Esophagus squamous epithelium (tissue), 5 donors: ENCODE data around the gene TMEM151A. TPM values are rescaled to one million over a fixed set of nuclear protein-coding genes. Genes with fewer than 3 reads are reported as not detected.

Experiments
- DNase-seq: peaks from one replicate; lab custom pipeline; 2025; lab: John Stamatoyannopoulos, UW
- H3K27ac ChIP-seq, 4 donors: fragments of 200-600 bp; sonication (generic); one replicate each; pipeline ENCODE4 v1.5.1; 2016 to 2019; ENCODE audit warnings: mild to moderate bottlenecking in 1 of 4
- H3K27me3 ChIP-seq, 4 donors: fragments of 200-600 bp; sonication (generic); 1 replicate in 3 of 4; 2 replicates in 1 of 4; pipeline versions ENCODE4 v1.5.1 to v1.6.0; 2017 to 2021; ENCODE audit warnings: antibody characterized with exemption in 1 of 4
- H3K36me3 ChIP-seq, 3 donors: fragments of 200-600 bp; sonication (generic); one replicate each; pipeline ENCODE4 v1.5.1; 2016 to 2019
- H3K4me1 ChIP-seq, 3 donors: fragments of 200-600 bp; sonication (generic); one replicate each; pipeline ENCODE4 v1.5.1; 2017 to 2019
- H3K4me3 ChIP-seq, 4 donors: fragments of 200-600 bp; sonication (generic); 1 replicate in 3 of 4; 2 replicates in 1 of 4; pipeline ENCODE4 v1.5.1; 2016 to 2019; ENCODE audit warnings: mild to moderate bottlenecking in 2 of 4, moderate library complexity in 1 of 4
- H3K9me3 ChIP-seq, 3 donors: fragments of 200-600 bp; sonication (generic); one replicate each; pipeline ENCODE4 v1.5.1; 2016 to 2019
- CTCF ChIP-seq, 6 experiments: fragments of 450-650 bp in 4 of 6; fragments of 200-600 bp in 2 of 6; sonication (generic) in 2 of 6; IDR thresholded peaks; one replicate each; pipeline ENCODE4 v1.5.1; 2016 to 2019; ENCODE audit warnings: antibody characterized with exemption in 6 of 6, mild to moderate bottlenecking in 4 of 6, moderate library complexity in 4 of 6
- POLR2A ChIP-seq, 4 donors: fragments of 450-650 bp; IDR thresholded peaks; one replicate each; pipeline ENCODE4 v1.6.1; 2017; ENCODE audit warnings: antibody characterized with exemption in 4 of 4, mild to moderate bottlenecking in 4 of 4, moderate library complexity in 3 of 4
- WGBS, 2 donors: methylation state at CpG; one replicate each; pipeline ENCODE4 v1.1.5; 2018; 5-methylcytosine and 5-hydroxymethylcytosine counted together
- intact Hi-C: fragments of 100-400 bp; cut with DNase I; formaldehyde crosslinking; loops from one replicate; pipeline ENCODE4 v1.15.0; 2022
- total RNA-seq, 4 donors: library from RNA; depleted of rRNA; stranded (reverse); fragments of >200 nt; gene quantifications; one replicate each; pipeline ENCODE4 v1.1.0, GENCODE V29; 2016
- donor health status: DM: yes; HTN: yes; CAD: no.

TMEM151A gene
- total RNA-seq, 4 donors from 2014 or later: not detected

GRCh38 chr11:66264383-66264782 is 27.3 kb upstream of the TMEM151A start:
- no peak overlapping the region for H3K27ac ChIP-seq
- intact Hi-C loops: no loop called here
- H3K4me1 ChIP-seq: peaks cover 9 to 33% (median 10%) of the 10 kb centered on the region in 3 donors
- TF ChIP-seq POLR2A (IDR thresholded peaks at IDR 0.05): no peak
- TF ChIP-seq CTCF (IDR thresholded peaks at IDR 0.05): no peak
- 90% methylated on average over 8 of the region's 8 CpGs for WGBS, 2 donors
- peaks cover 0 to 71% (median 11%) of the 10 kb centered on the region in 3 donors for H3K36me3 ChIP-seq
- H3K9me3 ChIP-seq: no peaks in the 10 kb centered on the region
- H3K4me3 ChIP-seq: no peak overlapping the region
- no peaks in the 10 kb centered on the region for H3K27me3 ChIP-seq
- no peak for DNase-seq

- DNase-seq: no peak
- WGBS, 2 donors: 63 to 86% methylated on average over 3 to 7 of the region's 12 CpGs
- Histone ChIP-seq H3K4me3 (no peak overlapping the region), H3K9me3 (no peaks in the 10 kb centered on the region), H3K27ac (no peak overlapping the region), H3K4me1 (peaks cover 9 to 38% (median 15%) of the 10 kb centered on the region in 3 donors), H3K27me3 (no peaks in the 10 kb centered on the region), H3K36me3 (peaks cover 0 to 65% (median 11%) of the 10 kb centered on the region in 3 donors)
- intact Hi-C loops: no loop called here
- TF ChIP-seq POLR2A (IDR thresholded peaks at IDR 0.05): no peak
- TF ChIP-seq CTCF (IDR thresholded peaks at IDR 0.05): peak in 3 of 6 experiments; percentile 21 to 52 (median 23)
These were observed 26.8 kb upstream of the TMEM151A start for GRCh38 chr11:66264914-66265313.

- WGBS, 2 donors: 100% methylated on average over 2 of the region's 26 CpGs; no CpG with 5 or more reads in 1 of the 2 donors
These were observed 25.9 kb upstream of the TMEM151A start for GRCh38 chr11:66265531-66266377.

GRCh38 chr11:66266378-66267038 is 25.2 kb upstream of the TMEM151A start:
- intact Hi-C loops: no loop called here
- H3K27ac ChIP-seq: peak overlapping the region; percentile 89 to 99 (median 97)
- 81% methylated on average over 14 of the region's 20 CpGs; no CpG with 5 or more reads in 1 of the 2 donors for WGBS, 2 donors
- peaks cover 6 to 63% (median 11%) of the 10 kb centered on the region in 3 donors for H3K36me3 ChIP-seq
- no peaks in the 10 kb centered on the region for H3K27me3 ChIP-seq
- H3K9me3 ChIP-seq: no peaks in the 10 kb centered on the region
- DNase-seq: no peak
- TF ChIP-seq CTCF (IDR thresholded peaks at IDR 0.05) (no peak), POLR2A (IDR thresholded peaks at IDR 0.05) (no peak)
- H3K4me1 ChIP-seq: peaks cover 9 to 54% (median 17%) of the 10 kb centered on the region in 3 donors
- peak overlapping the region in 3 of 4 donors; percentile 84 to 97 (median 95) for H3K4me3 ChIP-seq

More at GRCh38 chr11:66265531-66266377, 25.9 kb upstream of the TMEM151A start:
- no peak for TF ChIP-seq POLR2A (IDR thresholded peaks at IDR 0.05)
- no peak for TF ChIP-seq CTCF (IDR thresholded peaks at IDR 0.05)
- no peak for DNase-seq
- Histone ChIP-seq H3K27ac (peak overlapping the region in 1 of 4 donors; percentile 98), H3K4me3 (no peak overlapping the region), H3K4me1 (peaks cover 9 to 46% (median 17%) of the 10 kb centered on the region in 3 donors), H3K27me3 (no peaks in the 10 kb centered on the region), H3K36me3 (peaks cover 3 to 63% (median 11%) of the 10 kb centered on the region in 3 donors), H3K9me3 (no peaks in the 10 kb centered on the region)
- intact Hi-C loops: no loop called here
